ENCODE measurements around the gene ARPC1A. TPM values are rescaled to one million over a fixed set of nuclear protein-coding genes. Genes with fewer than 3 reads are reported as not detected.

Gene ARPC1A
- total RNA-seq, 1 experiment from 2014 or later, result 183 TPM

DNA sequence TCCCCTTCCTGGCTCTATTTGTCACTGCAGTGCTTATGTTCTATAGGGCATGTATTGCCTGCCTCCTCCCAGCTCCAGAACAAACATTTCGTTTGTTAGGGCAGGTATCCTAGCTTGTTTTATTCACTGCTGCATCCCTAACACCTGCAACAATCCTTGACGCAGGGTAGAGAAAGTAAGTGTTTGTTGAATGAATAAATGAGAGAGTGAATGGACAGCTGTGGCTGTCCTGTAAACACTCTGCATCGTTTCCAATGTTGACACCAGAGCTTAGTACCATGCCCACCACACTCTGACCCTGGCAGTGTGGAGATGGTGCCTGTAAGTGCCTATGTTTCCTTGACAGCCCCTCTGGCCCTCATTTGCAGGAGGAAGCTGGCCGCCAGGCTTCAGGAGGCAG is 32.0 kb upstream of the ARPC1A start:
- no peak for DNase-seq
- Histone ChIP-seq H4K20me1 (ENCODE audit: low read length) (no peaks in the 10 kb centered on the region), H3K9me3 (ENCODE audit: low read length) (no peaks in the 10 kb centered on the region), H3F3A (ENCODE audit: low read length, unreplicated experiment) (no peaks in the 10 kb centered on the region), H3K9ac (ENCODE audit: low read length) (no peak overlapping the region), H3K79me2 (ENCODE audit: low read length) (no peaks in the 10 kb centered on the region), H3K27me3 (ENCODE audit: low read length) (no peaks in the 10 kb centered on the region), H3K4me1 (ENCODE audit: insufficient read depth, low read length) (no peaks in the 10 kb centered on the region), H3K36me3 (ENCODE audit: low read depth, low read length) (no peaks in the 10 kb centered on the region), H3K4me3 (ENCODE audit: low read length) (no peak overlapping the region), H3K9me2 (replicated peaks; ENCODE audit: low read length) (no peaks in the 10 kb centered on the region), H3K4me2 (ENCODE audit: low read length) (no peak overlapping the region), H2AFZ (ENCODE audit: low read length) (no peak overlapping the region), H3K27ac (ENCODE audit: low read length) (no peak overlapping the region)
- no peak for ATAC-seq
- POLR2A ChIA-PET (ENCODE audit: unreplicated experiment), result no interaction called here
- TF ChIP-seq EZH2 (IDR thresholded peaks at IDR 0.05; ENCODE audit: low read length, unreplicated experiment) (no peak), CTCF (conservative IDR thresholded peaks at IDR 0.05; ENCODE audit: low read depth, low read length) (no peak), EZH2phosphoT487 (IDR thresholded peaks at IDR 0.05; ENCODE audit: borderline replicate concordance, low read length) (no peak)
- intact Hi-C loops (cut with micrococcal nuclease), result no loop called here
- no TSS peak for BruUV-seq (replicated peaks)
- CTCF ChIA-PET, result no interaction called here

DNA sequence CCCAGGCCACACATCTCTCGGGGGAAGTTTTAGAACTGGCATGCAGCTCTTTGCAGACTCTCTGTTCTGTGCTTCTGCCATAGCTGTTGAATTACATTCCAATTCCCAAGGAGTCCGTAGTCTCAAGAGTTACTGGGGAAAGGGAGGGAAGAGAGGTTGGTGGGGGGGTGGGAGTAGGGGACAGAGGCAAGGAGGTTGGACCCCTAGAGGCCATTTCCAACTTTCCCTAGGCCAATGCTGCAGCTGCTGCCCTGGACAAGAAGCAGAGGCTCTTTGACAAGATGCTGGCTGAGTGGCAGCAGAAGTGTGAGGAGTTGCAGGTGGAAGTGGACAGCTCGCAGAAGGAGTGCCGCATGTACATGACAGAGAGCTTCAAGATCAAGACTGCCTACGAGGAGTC is 29.2 kb upstream of the ARPC1A start:
- ATAC-seq, result no peak
- CTCF ChIA-PET, result no interaction called here

GRCh38 chr7:99301496-99301895 is 24.2 kb upstream of the ARPC1A start:
- ATAC-seq (no peak), DNase-seq (no peak)
- intact Hi-C loops (cut with micrococcal nuclease), result no loop called here
- H3K4me3 ChIP-seq (ENCODE audit: low read length), result no peak overlapping the region
- H3K79me2 ChIP-seq (ENCODE audit: low read length), result no peaks in the 10 kb centered on the region
- H3K9me2 ChIP-seq (replicated peaks; ENCODE audit: low read length), result no peaks in the 10 kb centered on the region
- H3K27me3 ChIP-seq (ENCODE audit: low read length), result no peaks in the 10 kb centered on the region
- no TSS peak for BruUV-seq (replicated peaks)
- no peak overlapping the region for H3K4me2 ChIP-seq (ENCODE audit: low read length)
- ChIA-PET POLR2A (ENCODE audit: unreplicated experiment) (no interaction called here), CTCF (no interaction called here)
- H3K9me3 ChIP-seq (ENCODE audit: low read length), result no peaks in the 10 kb centered on the region
- H3K4me1 ChIP-seq (ENCODE audit: insufficient read depth, low read length), result no peaks in the 10 kb centered on the region
- no peaks in the 10 kb centered on the region for H3K36me3 ChIP-seq (ENCODE audit: low read depth, low read length)
- H3K9ac ChIP-seq (ENCODE audit: low read length), result no peak overlapping the region
- H3K27ac ChIP-seq (ENCODE audit: low read length), result no peak overlapping the region
- TF ChIP-seq EZH2phosphoT487 (IDR thresholded peaks at IDR 0.05; ENCODE audit: borderline replicate concordance, low read length) (no peak), EZH2 (IDR thresholded peaks at IDR 0.05; ENCODE audit: low read length, unreplicated experiment) (no peak), CTCF (conservative IDR thresholded peaks at IDR 0.05; ENCODE audit: low read depth, low read length) (no peak)
- no peak overlapping the region for H2AFZ ChIP-seq (ENCODE audit: low read length)
- H3F3A ChIP-seq (ENCODE audit: low read length, unreplicated experiment), result no peaks in the 10 kb centered on the region
- no peaks in the 10 kb centered on the region for H4K20me1 ChIP-seq (ENCODE audit: low read length)

More for the DNA sequence above, 29.2 kb upstream of the ARPC1A start:
- Histone ChIP-seq H3K4me1 (ENCODE audit: insufficient read depth, low read length) (no peaks in the 10 kb centered on the region), H3K9ac (ENCODE audit: low read length) (no peak overlapping the region), H3K27ac (ENCODE audit: low read length) (no peak overlapping the region), H3K4me2 (ENCODE audit: low read length) (no peak overlapping the region), H3K79me2 (ENCODE audit: low read length) (no peaks in the 10 kb centered on the region), H3K27me3 (ENCODE audit: low read length) (no peaks in the 10 kb centered on the region), H2AFZ (ENCODE audit: low read length) (no peak overlapping the region), H3K9me2 (replicated peaks; ENCODE audit: low read length) (no peaks in the 10 kb centered on the region), H3F3A (ENCODE audit: low read length, unreplicated experiment) (no peaks in the 10 kb centered on the region), H3K9me3 (ENCODE audit: low read length) (no peaks in the 10 kb centered on the region), H3K4me3 (ENCODE audit: low read length) (no peak overlapping the region), H3K36me3 (ENCODE audit: low read depth, low read length) (no peaks in the 10 kb centered on the region), H4K20me1 (ENCODE audit: low read length) (no peaks in the 10 kb centered on the region)
- intact Hi-C loops (cut with micrococcal nuclease), result no loop called here
- BruUV-seq (replicated peaks), result no TSS peak
- no peak for DNase-seq
- POLR2A ChIA-PET (ENCODE audit: unreplicated experiment), result no interaction called here
- no peak for TF ChIP-seq EZH2phosphoT487 (IDR thresholded peaks at IDR 0.05; ENCODE audit: borderline replicate concordance, low read length)
- no peak for TF ChIP-seq EZH2 (IDR thresholded peaks at IDR 0.05; ENCODE audit: low read length, unreplicated experiment)
- no peak for TF ChIP-seq CTCF (conservative IDR thresholded peaks at IDR 0.05; ENCODE audit: low read depth, low read length)
